Gastrocnemius medialis (tissue), 4 donors: ENCODE data around the gene KLRB1. TPM values are rescaled to one million over a fixed set of nuclear protein-coding genes. Genes with fewer than 3 reads are reported as not detected.
"Not testable (repeated sequence)": the region's sequence is repeated elsewhere in the genome, so short reads cannot be mapped to it uniquely, and the experiment has no call there.

ENCODE experiments used
- ATAC-seq, 2 donors: fragments of 150-250 bp; one replicate each; pipeline ENCODE4 v1.9.1; 2016
- DNase-seq, 2 donors: peaks; one replicate each; pipeline ENCODE4 v3.0.0-alpha.2; 2019
- H3K27ac ChIP-seq, 4 donors: fragments of 200-600 bp; sonication (generic); 1 replicate in 1 of 4; 2 replicates in 3 of 4; pipeline ENCODE4 v1.5.1; 2016 to 2018; ENCODE audit warnings: mild to moderate bottlenecking in 2 of 4, moderate library complexity in 1 of 4
- H3K27me3 ChIP-seq, 3 donors: fragments of 200-600 bp; sonication (generic) in 2 of 3; 1 replicate in 1 of 3; 2 replicates in 2 of 3; pipeline versions ENCODE4 v1.5.1 to v1.6.0; 2016 to 2019; ENCODE audit warnings: mild to moderate bottlenecking in 1 of 3, moderate library complexity in 1 of 3
- H3K36me3 ChIP-seq, 2 donors: fragments of 200-600 bp; sonication (generic) in 1 of 2; one replicate each; pipeline ENCODE4 v1.5.1; 2017 to 2018
- H3K4me1 ChIP-seq, 2 donors: fragments of 200-600 bp; sonication (generic) in 1 of 2; one replicate each; pipeline ENCODE4 v1.5.1; 2016 to 2017; ENCODE audit warnings: mild to moderate bottlenecking in 2 of 2
- H3K4me3 ChIP-seq, 4 donors: fragments of 200-600 bp; sonication (generic) in 3 of 4; 1 replicate in 1 of 4; 2 replicates in 3 of 4; pipeline ENCODE4 v1.5.1; 2016 to 2019; ENCODE audit warnings: mild to moderate bottlenecking in 2 of 4
- H3K9me3 ChIP-seq, 3 donors: fragments of 200-600 bp; sonication (generic) in 2 of 3; 1 replicate in 1 of 3; 2 replicates in 2 of 3; pipeline ENCODE4 v1.5.1; 2016 to 2019
- POLR2A ChIP-seq, 2 donors: fragments of 450-650 bp; IDR thresholded peaks; one replicate each; pipeline ENCODE4 v1.6.1; 2017; ENCODE audit warnings: antibody characterized with exemption in 2 of 2, mild to moderate bottlenecking in 2 of 2, moderate library complexity in 2 of 2
- in situ Hi-C, 4 donors: fragments of 200-750 bp; cut with MboI; loops; one replicate each; pipeline versions ENCODE4 v1.15.0 to v1.8.0; 2017; ENCODE audit warnings: low sequenced_read_pairs in 4 of 4
- intact Hi-C: fragments of 100-400 bp; cut with DNase I; formaldehyde crosslinking; loops from one replicate; pipeline ENCODE4 v1.15.1; 2023; ENCODE audit warnings: low total_unique reads
- total RNA-seq, 4 donors: library from RNA; depleted of rRNA; stranded (reverse); fragments of >200 nt; gene quantifications; one replicate each; pipeline versions ENCODE4 v1.1.0 to v1.2.3, GENCODE V29; 2016
- TF ChIP-seq, protein P1 (sequence below), 5 experiments: fragments of 450-650 bp in 3 of 5; fragments of 200-600 bp in 2 of 5; sonication (generic) in 2 of 5; IDR thresholded peaks in 4 of 5; conservative IDR thresholded peaks in 1 of 5; 1 replicate in 4 of 5; 2 replicates in 1 of 5; pipeline ENCODE4 v1.5.1; 2016 to 2019; ENCODE audit warnings: antibody characterized with exemption in 5 of 5, mild to moderate bottlenecking in 3 of 5, moderate library complexity in 3 of 5

Gene KLRB1
- total RNA-seq, 4 donors from 2014 or later = 1.0 TPM; not detected in 3

DNA sequence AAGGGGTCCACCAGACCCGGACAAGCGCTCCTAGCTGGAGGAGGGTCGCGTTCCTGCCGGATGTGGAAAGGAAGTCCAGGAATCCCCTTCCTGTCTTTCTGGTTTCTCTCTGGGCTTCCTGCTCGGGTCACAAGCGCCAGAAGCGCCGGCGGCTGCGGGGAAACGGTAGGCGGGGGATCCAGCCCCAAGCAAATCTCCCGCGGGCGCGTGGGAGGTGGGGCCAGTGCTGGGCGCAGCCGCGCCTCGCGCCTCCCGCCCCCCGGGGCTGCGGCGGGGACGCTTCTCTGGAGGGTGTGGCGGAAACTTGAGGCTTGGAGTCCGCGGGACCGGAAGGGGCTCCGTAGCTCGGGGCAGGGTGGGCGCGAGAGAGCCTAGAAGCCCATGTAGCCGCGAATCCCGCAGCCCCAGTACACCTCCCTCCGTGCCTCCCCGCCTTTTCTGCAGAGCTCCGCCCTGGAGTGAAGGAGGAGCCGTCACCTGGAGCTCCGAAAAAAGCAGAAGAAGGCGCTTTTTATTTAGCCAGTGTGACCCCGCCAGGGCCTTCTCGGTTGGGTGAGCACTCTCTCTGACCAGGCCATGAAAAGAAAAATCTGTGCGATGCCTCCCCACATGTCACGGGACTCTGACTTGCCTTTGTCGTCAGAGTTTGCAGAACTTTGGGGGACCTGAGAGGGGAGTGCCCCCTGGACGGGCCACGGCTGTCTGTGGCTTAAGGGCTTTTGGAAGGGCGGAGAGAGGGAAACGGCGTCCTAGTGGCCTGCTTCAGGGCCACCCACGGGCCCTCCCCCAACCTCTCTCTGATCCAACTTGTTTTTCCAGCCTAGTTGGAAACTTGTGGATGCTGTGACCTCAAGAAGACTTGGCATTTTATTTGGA lies 40.3 kb upstream of the KLRB1 start:
- DNase-seq (peak; percentile 43 to 59), ATAC-seq (peak; percentile 67 to 85)
- peaks cover 15 to 25% of the 10 kb centered on the region in 2 donors for H3K4me1 ChIP-seq
- no peaks in the 10 kb centered on the region for H3K36me3 ChIP-seq
- no peaks in the 10 kb centered on the region for H3K9me3 ChIP-seq
- no peaks in the 10 kb centered on the region for H3K27me3 ChIP-seq
- in situ Hi-C loops = no loop called here
- H3K27ac ChIP-seq = peak overlapping the region; percentile 71 to 85 (median 82)
- intact Hi-C loops = no loop called here
- H3K4me3 ChIP-seq = peak overlapping the region; percentile 65 to 77 (median 76)
- TF ChIP-seq, protein P1, sequence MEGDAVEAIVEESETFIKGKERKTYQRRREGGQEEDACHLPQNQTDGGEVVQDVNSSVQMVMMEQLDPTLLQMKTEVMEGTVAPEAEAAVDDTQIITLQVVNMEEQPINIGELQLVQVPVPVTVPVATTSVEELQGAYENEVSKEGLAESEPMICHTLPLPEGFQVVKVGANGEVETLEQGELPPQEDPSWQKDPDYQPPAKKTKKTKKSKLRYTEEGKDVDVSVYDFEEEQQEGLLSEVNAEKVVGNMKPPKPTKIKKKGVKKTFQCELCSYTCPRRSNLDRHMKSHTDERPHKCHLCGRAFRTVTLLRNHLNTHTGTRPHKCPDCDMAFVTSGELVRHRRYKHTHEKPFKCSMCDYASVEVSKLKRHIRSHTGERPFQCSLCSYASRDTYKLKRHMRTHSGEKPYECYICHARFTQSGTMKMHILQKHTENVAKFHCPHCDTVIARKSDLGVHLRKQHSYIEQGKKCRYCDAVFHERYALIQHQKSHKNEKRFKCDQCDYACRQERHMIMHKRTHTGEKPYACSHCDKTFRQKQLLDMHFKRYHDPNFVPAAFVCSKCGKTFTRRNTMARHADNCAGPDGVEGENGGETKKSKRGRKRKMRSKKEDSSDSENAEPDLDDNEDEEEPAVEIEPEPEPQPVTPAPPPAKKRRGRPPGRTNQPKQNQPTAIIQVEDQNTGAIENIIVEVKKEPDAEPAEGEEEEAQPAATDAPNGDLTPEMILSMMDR (IDR thresholded peaks at IDR 0.05 in 4 of 5, conservative IDR thresholded peaks at IDR 0.05 in 1 of 5) = no peak
- peak; percentile 38 to 60 for TF ChIP-seq POLR2A (IDR thresholded peaks at IDR 0.05)

DNA sequence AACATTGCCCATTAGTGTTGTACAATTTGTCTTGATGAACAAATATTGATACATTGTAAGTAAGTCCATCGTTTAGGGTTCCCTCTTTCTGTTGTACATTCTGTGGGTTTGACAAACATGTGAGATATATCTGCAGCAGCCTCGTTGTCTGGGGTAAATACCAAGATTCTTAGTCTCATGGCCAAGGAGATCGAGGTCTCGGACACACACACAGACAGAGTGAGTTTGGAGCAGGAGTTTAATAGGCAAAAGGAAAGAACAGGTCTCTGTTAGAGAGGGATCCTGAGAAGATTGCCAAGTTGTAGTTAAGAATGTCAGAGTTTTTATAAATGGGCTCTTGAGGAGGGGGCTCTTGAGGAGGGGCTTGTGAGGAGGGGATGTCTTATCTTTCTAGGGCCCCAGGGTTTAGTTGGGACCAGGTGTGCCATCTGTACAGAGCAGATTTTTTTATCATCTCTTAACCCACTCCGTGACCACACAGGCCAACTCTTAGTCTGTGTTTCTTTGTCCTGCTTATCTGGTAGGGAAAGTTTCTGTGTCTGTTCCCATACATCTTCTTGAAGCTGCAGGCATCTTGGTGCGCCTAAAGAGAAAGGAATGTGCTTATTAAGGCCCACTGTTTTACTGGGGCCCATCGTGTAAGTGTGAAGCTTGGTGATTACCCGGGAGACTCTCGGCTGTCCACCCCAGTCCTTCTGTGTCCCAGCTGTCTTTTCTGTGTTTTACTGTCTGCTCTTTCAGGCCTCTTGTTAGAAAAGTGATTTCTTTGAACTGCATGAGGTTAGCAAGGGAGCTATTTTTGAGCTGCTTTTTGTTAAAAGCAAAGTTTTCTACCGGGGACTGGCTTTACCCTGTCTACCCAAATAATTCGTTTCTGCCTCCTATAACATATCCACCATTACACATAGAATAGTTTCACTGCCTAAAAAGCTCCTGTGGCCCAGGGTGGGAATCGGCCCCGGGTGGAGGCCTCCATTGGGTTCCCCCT lies 39.4 kb upstream of the KLRB1 start:
- intact Hi-C loops (no loop called here), in situ Hi-C loops (no loop called here)
- DNase-seq (no peak), ATAC-seq (no peak)
- Histone ChIP-seq H3K4me3 (peak overlapping the region; percentile 65 to 77 (median 76)), H3K9me3 (no peaks in the 10 kb centered on the region), H3K4me1 (peaks cover 15 to 25% of the 10 kb centered on the region in 2 donors), H3K27me3 (no peaks in the 10 kb centered on the region), H3K27ac (peak overlapping the region; percentile 71 to 85 (median 82)), H3K36me3 (no peaks in the 10 kb centered on the region)
- TF ChIP-seq, protein P1 (IDR thresholded peaks at IDR 0.05 in 4 of 5, conservative IDR thresholded peaks at IDR 0.05 in 1 of 5) = no peak
- no peak for TF ChIP-seq POLR2A (IDR thresholded peaks at IDR 0.05)

DNA sequence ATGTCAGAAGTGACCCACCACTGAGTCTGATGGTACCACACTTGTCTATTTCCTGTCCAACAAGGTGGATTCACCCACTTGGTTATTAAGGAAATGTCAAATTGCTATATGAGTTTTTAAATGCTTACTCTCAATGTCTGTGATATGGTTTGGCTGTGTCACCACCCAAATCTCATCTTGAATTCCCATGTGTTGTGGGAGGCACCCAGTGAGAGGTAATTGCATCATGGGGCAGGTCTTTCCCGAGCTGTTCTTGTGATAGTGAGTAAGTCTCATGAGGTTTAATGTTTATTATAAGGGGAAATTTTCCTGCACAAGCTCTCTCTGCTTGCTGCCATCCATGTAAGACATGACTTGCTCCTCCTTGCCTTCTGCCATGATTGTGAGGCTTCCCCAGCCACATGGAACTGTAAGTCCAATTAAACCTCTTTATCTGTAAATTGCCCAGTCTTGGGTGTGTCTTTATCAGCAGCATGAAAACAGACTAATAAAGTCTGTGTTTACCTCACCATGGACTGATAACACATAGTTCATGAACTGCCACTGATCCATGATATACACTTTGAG lies 37.4 kb upstream of the KLRB1 start:
- intact Hi-C loops, ATAC-seq, H3K27ac ChIP-seq, H3K36me3 ChIP-seq, H3K27me3 ChIP-seq, H3K4me3 ChIP-seq, H3K9me3 ChIP-seq, DNase-seq, in situ Hi-C loops: not testable (repeated sequence)
- peaks cover 14 to 15% of the 10 kb centered on the region in 2 donors for H3K4me1 ChIP-seq

DNA sequence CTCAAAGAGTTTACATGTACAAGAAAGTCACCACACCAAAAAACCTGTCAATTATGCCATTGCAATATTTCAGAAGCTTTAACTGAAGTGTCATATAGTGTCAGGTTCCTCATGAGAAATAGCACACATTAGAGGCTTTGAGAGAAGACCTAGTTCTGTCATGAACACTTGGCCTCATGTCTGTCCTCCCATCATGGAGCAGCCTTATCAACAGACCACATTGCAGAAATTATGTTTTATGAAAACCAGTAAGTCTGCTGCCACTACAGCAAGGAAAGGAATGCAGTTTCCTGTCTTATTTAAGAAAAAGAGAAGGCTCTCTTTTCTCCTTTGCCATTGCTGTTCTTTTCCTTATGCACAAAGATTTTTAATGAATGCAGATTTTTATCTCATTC lies 35.5 kb upstream of the KLRB1 start:
- DNase-seq (no peak), ATAC-seq (no peak)
- H3K4me1 ChIP-seq = peaks cover 6 to 7% of the 10 kb centered on the region in 2 donors
- H3K27me3 ChIP-seq = no peaks in the 10 kb centered on the region
- no peaks in the 10 kb centered on the region for H3K9me3 ChIP-seq
- no peak overlapping the region for H3K4me3 ChIP-seq
- intact Hi-C loops = no loop called here
- H3K27ac ChIP-seq = no peak overlapping the region
- TF ChIP-seq POLR2A (IDR thresholded peaks at IDR 0.05) = no peak
- TF ChIP-seq, protein P1 (IDR thresholded peaks at IDR 0.05 in 4 of 5, conservative IDR thresholded peaks at IDR 0.05 in 1 of 5) = no peak
- H3K36me3 ChIP-seq = no peaks in the 10 kb centered on the region
- in situ Hi-C loops = no loop called here
